Thyroid gland (tissue), 4 donors: ENCODE measurements around the gene BCL10.

Source experiments
- POLR2A ChIP-seq, 2 donors: fragments of 450-650 bp; IDR thresholded peaks; one replicate each; pipeline ENCODE4 v1.6.1; 2017; ENCODE audit warnings: antibody characterized with exemption in 2 of 2, mild to moderate bottlenecking in 2 of 2, moderate library complexity in 1 of 2
- TF ChIP-seq, protein P1 (sequence below), 6 experiments: fragments of 200-600 bp in 3 of 6; fragments of 450-650 bp in 3 of 6; sonication (generic) in 3 of 6; IDR thresholded peaks; one replicate each; pipeline ENCODE4 v1.5.1; 2016 to 2019; ENCODE audit warnings: antibody characterized with exemption in 6 of 6, mild to moderate bottlenecking in 2 of 6, inconsistent platforms in 1 of 6, moderate library complexity in 1 of 6

- TF ChIP-seq POLR2A (IDR thresholded peaks at IDR 0.05) = no peak
- TF ChIP-seq, protein P1, sequence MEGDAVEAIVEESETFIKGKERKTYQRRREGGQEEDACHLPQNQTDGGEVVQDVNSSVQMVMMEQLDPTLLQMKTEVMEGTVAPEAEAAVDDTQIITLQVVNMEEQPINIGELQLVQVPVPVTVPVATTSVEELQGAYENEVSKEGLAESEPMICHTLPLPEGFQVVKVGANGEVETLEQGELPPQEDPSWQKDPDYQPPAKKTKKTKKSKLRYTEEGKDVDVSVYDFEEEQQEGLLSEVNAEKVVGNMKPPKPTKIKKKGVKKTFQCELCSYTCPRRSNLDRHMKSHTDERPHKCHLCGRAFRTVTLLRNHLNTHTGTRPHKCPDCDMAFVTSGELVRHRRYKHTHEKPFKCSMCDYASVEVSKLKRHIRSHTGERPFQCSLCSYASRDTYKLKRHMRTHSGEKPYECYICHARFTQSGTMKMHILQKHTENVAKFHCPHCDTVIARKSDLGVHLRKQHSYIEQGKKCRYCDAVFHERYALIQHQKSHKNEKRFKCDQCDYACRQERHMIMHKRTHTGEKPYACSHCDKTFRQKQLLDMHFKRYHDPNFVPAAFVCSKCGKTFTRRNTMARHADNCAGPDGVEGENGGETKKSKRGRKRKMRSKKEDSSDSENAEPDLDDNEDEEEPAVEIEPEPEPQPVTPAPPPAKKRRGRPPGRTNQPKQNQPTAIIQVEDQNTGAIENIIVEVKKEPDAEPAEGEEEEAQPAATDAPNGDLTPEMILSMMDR (IDR thresholded peaks at IDR 0.05) = no peak
Observed at GRCh38 chr1:85315789-85316188, 39.4 kb upstream of the BCL10 start.
